Psoas muscle (tissue), 8 donors: ENCODE results near the gene AXIN2. TPM values are rescaled to one million over a fixed set of nuclear protein-coding genes. Genes with fewer than 3 reads are reported as not detected.

ENCODE experiments used
- ATAC-seq, 4 donors: fragments of 200-7000 bp; cut with Tn5 transposase; one replicate each; pipeline ENCODE4 v1.9.1; 2020; ENCODE audit warnings: moderate library complexity in 3 of 4, mild to moderate bottlenecking in 2 of 4
- DNase-seq, 2 donors: peaks; one replicate each; pipeline ENCODE4 v3.0.0-alpha.2; 2020
- H3K27ac ChIP-seq: fragments of 200-600 bp; one replicate; pipeline ENCODE4 v1.8.0; 2022
- H3K27me3 ChIP-seq, 3 donors: fragments of 200-600 bp in 1 of 3; one replicate each; pipeline versions ENCODE4 v1.6.1 to v1.8.0; 2013 to 2022; ENCODE audit warnings: low read length in 2 of 3, mild to moderate bottlenecking in 2 of 3, moderate library complexity in 1 of 3; ENCODE audit not compliant: insufficient read depth in 3 of 3
- H3K36me3 ChIP-seq, 2 donors: fragments of 200-600 bp in 1 of 2; one replicate each; pipeline versions ENCODE4 v1.6.1 to v1.8.0; 2013 to 2022; ENCODE audit warnings: low read depth in 1 of 2, mild to moderate bottlenecking in 1 of 2, moderate library complexity in 1 of 2; ENCODE audit not compliant: insufficient read depth in 1 of 2
- H3K4me1 ChIP-seq: fragments of 200-600 bp; one replicate; pipeline ENCODE4 v1.8.0; 2022
- H3K4me3 ChIP-seq: fragments of 200-600 bp; one replicate; pipeline ENCODE4 v1.8.0; 2022; ENCODE audit warnings: mild to moderate bottlenecking
- H3K9me3 ChIP-seq: fragments of 200-600 bp; one replicate; pipeline ENCODE4 v1.8.0; 2022
- CTCF ChIP-seq: fragments of 200-600 bp; IDR thresholded peaks from one replicate; pipeline ENCODE4 v1.8.0; 2022; ENCODE audit warnings: antibody characterized with exemption
- WGBS, 3 donors: extraction: QIAGEN DNeasy Blood & Tissue Kit; methylation state at CpG; one replicate each; pipeline versions ENCODE4 v1.1.6 to v1.1.7; 2013; 5-methylcytosine and 5-hydroxymethylcytosine counted together
- intact Hi-C, 2 donors: fragments of 100-400 bp; cut with DNase I; formaldehyde crosslinking; loops; one replicate each; pipeline versions ENCODE4 v1.11.0 to v1.14.2; 2022
- polyA plus RNA-seq, 3 donors: library from polyadenylated mRNA; stranded (reverse); fragments of 200-250 nt; gene quantifications; one replicate each; pipeline ENCODE4 v1.2.3, GENCODE V29; 2013
- total RNA-seq, 4 donors: library from RNA; stranded (reverse); fragmentation: NEBNext Ultra II Directional in 2 of 4; extraction: Animal tissue kit (Norgen Biotek cat#: 25700) in 2 of 4; gene quantifications; one replicate each; pipeline versions ENCODE4 v1.2.1 to v1.2.4, GENCODE V29; 2021 to 2023
- donor health status: healthy with polysubstance abuse.
- donor health status: DM: no; HTN: no; CAD: no; lungs with moderate emphysema.
- donor health status: Bipolar disorder and iron deficiency.
- donor health status: healthy.
- donor health status: DM: yes; HTN: yes; CAD: no.
- donor health status: DM: no; HTN: no; CAD: no.
- donor health status: DM: no; HTN: no; CAD: no.
- donor health status: DM: yes; HTN: yes; CAD: no.

The AXIN2 gene
- total and polyA plus RNA-seq, 7 donors = 0.72 to 19.1 (median 8.0) TPM

DNA sequence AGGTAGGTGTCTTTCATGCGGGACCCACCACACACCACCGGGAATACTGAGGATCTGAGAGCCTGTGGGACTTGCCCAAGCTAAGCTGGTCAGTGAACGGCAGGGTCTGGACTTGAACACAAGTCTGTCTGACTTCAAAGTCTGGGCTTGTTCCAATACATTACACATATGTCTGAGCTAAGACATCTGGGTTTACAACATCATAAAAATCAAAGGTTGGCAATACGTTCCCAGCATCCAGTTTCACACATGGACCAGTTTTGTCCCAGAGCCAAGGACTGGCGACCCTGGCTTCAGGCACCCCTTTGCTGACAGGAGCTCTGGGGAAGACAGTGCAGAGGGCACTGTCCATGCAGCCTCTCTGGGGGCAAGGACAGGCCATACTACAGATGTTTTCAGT lies 27.9 kb upstream of the AXIN2 start:
- no peaks in the 10 kb centered on the region for H3K9me3 ChIP-seq
- intact Hi-C loops = no loop called here
- TF ChIP-seq CTCF = no peak
- H3K4me1 ChIP-seq = peaks cover 10% of the 10 kb centered on the region
- ATAC-seq (no peak), DNase-seq (no peak)
- 84 to 90% (median 86%) methylated on average over 5 of the region's 5 CpGs for WGBS, 3 donors
- no peaks in the 10 kb centered on the region for H3K36me3 ChIP-seq
- H3K27ac ChIP-seq = no peak overlapping the region
- H3K4me3 ChIP-seq = no peak overlapping the region
- H3K27me3 ChIP-seq = no peaks in the 10 kb centered on the region

DNA sequence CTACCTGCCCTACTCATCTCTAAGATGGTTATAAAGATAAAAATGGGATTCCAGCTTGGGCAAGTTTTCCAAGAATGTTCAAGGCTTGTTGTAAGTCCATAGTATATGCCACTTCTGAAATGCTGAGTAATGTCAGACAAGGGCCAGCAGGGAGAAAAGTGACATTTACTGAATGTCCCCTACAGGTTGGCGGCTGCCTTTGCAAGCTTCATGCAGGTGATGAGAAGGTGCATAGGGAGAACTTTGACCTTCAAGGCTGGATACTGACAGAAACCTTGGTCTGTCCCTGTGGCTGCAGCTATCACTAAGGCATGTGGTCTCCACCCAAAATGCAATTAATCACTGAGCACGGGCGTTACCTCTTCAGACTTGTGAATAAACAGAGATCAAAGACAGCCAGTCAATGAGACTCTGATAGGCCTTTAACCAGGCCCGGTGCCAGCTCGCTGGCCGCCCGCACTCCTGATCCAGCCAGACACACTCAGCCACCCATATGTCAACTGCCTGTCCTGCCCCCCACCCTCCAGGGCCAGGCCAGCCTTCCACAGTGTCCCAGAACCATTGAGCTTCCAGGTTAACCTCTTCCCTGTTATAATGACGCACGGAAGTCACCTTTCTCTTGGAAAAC lies 26.8 kb upstream of the AXIN2 start:
- Histone ChIP-seq H3K36me3 (no peaks in the 10 kb centered on the region), H3K4me3 (no peak overlapping the region), H3K27ac (no peak overlapping the region), H3K27me3 (no peaks in the 10 kb centered on the region), H3K4me1 (peaks cover 20% of the 10 kb centered on the region), H3K9me3 (no peaks in the 10 kb centered on the region)
- ATAC-seq (no peak), DNase-seq (no peak)
- no peak for TF ChIP-seq CTCF
- intact Hi-C loops = no loop called here
- 70 to 84% (median 78%) methylated on average over 9 of the region's 9 CpGs for WGBS, 3 donors

DNA sequence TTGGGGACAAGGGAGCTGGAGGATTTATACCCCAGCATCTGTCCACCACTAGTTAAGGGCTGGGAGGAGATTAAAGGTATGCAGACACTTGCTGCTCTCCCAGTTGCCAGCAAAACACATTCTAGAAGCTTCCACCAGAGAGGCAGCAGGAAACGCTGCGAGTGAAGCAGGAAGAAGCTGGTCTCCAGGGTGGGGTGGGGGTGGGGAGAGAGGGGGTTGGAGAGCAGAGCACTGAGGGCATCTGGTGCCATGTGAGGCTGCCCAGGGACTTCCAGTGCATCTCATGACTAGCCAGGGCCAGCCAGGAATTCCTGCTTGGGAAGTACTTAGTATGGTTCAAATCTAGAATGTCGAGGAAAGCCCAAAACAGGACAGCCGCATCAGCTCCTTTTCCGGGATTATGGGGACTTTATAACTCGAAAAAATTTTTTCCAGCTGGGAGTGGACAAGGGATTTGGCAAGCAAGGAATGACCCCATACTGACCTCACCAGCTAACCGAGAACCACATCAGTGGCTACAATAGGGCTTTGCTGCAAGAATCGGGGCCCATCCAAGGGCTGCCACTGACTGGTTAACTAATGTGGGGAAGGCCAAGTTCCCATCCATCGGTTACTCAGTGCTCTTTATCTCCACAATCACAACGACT lies 26.2 kb upstream of the AXIN2 start:
- TF ChIP-seq CTCF = no peak
- intact Hi-C loops = no loop called here
- ATAC-seq (no peak), DNase-seq (no peak)
- H3K9me3 ChIP-seq = no peaks in the 10 kb centered on the region
- no peaks in the 10 kb centered on the region for H3K27me3 ChIP-seq
- 32 to 47% (median 32%) methylated on average over 10 of the region's 10 CpGs for WGBS, 3 donors
- no peak overlapping the region for H3K27ac ChIP-seq
- peaks cover 21% of the 10 kb centered on the region for H3K4me1 ChIP-seq
- no peak overlapping the region for H3K4me3 ChIP-seq
- no peaks in the 10 kb centered on the region for H3K36me3 ChIP-seq

DNA sequence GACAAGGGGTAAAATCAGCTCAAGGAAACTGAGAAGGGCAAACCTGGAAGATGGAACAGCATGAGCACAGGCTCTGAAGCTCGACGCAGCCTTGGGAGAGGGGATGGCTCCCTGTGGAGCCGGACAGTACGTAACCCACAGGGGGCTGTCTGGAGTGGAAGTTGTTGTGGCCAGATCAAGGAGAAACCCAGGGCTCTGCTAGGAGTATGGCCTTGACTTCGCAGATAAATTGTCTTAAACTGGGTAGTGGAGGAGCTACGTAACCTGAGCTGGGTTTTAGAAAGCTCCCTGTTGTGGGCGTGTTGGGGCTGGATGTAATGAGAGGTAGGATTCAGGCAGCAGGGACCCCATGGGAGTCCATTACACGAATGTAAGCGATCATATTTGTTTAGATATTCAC lies 25.5 kb upstream of the AXIN2 start:
- ATAC-seq = no peak
- Histone ChIP-seq H3K4me1 (peaks cover 21% of the 10 kb centered on the region), H3K4me3 (no peak overlapping the region), H3K36me3 (no peaks in the 10 kb centered on the region), H3K27me3 (no peaks in the 10 kb centered on the region), H3K27ac (no peak overlapping the region), H3K9me3 (no peaks in the 10 kb centered on the region)
- WGBS, 3 donors = 85 to 86% (median 86%) methylated on average over 9 of the region's 9 CpGs
- no peak for TF ChIP-seq CTCF
- intact Hi-C loops = no loop called here
- DNase-seq = no peak
